Adipose tissue (tissue), 3 donors: ENCODE measurements around the gene DNAJB13. TPM values are rescaled to one million over a fixed set of nuclear protein-coding genes. Genes with fewer than 3 reads are reported as not detected.

Source experiments
- H3K27ac ChIP-seq: one replicate; pipeline ENCODE4 v1.5.1; 2013; ENCODE audit warnings: low read depth, low read length
- WGBS, 3 donors: extraction: QIAGEN DNeasy Blood & Tissue Kit; methylation state at CpG; one replicate each; pipeline ENCODE4 v1.1.7; 2013; 5-methylcytosine and 5-hydroxymethylcytosine counted together
- polyA plus RNA-seq, 3 donors: library from polyadenylated mRNA; stranded (reverse); fragments of 200-250 nt; gene quantifications; one replicate each; pipeline ENCODE4 v1.2.3, GENCODE V29; 2013
- donor health status: healthy with polysubstance abuse.
- donor health status: Bipolar disorder and iron deficiency.
- donor health status: healthy.

Gene DNAJB13
- polyA plus RNA-seq, 3 donors, result 0.51 TPM; not detected in 2

DNA sequence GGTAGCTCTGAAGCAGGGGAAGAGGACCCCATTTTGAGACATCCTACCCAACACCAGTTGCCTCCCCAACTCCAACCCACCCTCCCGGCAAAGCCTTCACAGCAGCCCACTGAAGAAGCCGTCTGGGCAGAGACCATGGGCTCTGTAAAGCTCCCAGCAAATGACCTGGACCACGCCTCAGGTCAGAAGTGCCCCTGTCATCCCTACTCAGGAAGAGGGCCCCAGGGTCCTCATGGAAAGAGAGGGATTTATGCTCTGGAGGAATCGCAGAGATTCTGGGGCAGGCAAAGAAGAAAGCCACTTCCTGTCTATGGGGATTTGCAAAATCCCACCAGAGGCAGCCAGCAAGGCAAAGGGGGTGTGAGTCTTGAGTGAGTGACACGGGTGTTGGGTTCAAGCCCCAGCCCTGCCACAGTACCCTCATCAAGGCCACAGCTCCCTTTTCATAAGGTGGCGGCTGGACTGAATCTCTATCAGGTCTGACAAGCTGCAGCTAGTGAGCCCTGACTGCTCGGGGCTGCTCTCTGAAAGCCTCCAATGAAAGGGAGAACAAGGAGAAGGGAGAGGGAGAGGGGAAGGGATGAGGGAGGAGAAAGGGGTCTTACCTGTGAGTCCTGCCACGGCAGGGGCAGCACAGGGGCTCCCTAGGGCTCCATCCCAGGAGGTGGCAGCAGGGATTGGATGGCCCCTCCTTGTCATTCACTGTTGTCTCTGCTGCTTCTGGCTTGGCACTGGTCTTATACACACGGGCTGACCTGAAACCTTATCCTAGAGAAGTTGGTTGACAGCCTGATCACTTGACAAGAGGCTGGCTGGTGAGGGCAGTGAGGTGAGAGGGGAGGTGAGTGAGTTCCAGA, 57.8 kb downstream of the DNAJB13 start, which contains the start of gene UCP3:
UCP3 (minus strand) TSS at position 713 of the 857 bp plus-strand sequence. CDS start 2,043 bp downstream, outside the sequence.
- 67 to 75% (median 71%) methylated on average over 9 of the region's 9 CpGs for WGBS, 3 donors
- no peak within 1 kb of the TSS for H3K27ac ChIP-seq

GRCh38 chr11:74009230-74009547, 58.4 kb downstream of the DNAJB13 start:
- WGBS, 3 donors, result 61 to 91% (median 90%) methylated on average over 3 of the region's 3 CpGs
- H3K27ac ChIP-seq, result no peak overlapping the region

GRCh38 chr11:74009675-74010305, 59.0 kb downstream of the DNAJB13 start:
- H3K27ac ChIP-seq, result no peak overlapping the region
- 90 to 97% (median 92%) methylated on average over 5 of the region's 5 CpGs for WGBS, 3 donors

DNA sequence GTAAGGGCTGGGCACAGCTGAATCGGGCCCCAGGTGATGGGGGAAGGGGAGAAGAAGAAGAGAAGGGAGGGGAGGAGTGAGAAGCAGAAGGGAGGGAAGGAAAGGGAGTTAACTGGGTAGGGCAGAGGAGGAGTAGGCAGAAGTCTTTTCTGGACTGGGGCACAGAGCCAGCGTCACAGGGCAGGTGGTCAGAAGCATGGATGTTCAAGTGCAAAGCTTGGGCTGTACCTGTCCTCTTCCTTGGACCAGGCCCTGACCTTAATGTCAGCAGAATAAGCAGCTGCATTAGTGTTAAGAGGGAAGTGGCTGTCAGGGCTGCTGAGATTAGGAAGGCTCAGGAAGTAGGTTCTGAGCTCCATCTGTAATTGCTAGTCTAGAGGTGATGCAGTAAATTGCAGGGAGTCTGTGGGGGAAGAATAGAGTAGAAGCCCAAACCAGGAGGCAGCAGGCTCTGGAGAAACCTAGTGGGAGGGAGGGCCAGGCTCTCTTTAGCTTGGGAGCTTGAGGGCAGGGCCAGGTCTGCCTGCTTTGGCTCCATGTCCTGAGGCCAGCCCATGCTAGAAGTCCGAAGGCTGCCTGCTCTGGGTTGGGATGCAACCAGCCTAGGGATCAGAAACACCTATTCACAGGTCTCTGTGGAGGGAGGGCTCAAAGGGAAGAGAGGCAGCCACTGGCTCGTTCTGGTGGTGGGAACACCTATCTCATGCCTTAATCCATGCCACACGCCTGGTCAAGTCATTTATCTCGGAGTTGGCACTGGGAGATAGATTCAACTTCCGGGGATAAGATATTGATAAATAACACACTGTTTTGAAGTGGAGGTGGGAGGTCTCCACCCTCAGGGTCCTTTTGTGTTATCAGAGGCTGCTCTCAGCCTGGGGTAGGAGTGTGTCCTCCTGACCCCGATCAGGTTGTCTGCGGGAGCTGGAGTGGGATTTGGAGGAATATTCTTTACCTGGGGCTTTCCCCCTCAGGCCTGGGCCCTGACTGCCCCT, 59.8 kb downstream of the DNAJB13 start:
- no peak overlapping the region for H3K27ac ChIP-seq
- WGBS, 3 donors, result 88 to 90% (median 90%) methylated on average over 9 of the region's 9 CpGs

- WGBS, 3 donors, result 75 to 88% (median 79%) methylated on average over 8 of the region's 8 CpGs
- H3K27ac ChIP-seq, result no peak overlapping the region
Observed at GRCh38 chr11:74011360-74012073, 60.7 kb downstream of the DNAJB13 start.

GRCh38 chr11:74012074-74012809, 61.4 kb downstream of the DNAJB13 start:
- H3K27ac ChIP-seq, result no peak overlapping the region
- 89 to 93% (median 92%) methylated on average over 13 to 14 of the region's 14 CpGs for WGBS, 3 donors

GRCh38 chr11:74013141-74013540, 62.3 kb downstream of the DNAJB13 start:
- WGBS, 3 donors, result 92 to 94% (median 93%) methylated on average over 8 of the region's 8 CpGs

DNA sequence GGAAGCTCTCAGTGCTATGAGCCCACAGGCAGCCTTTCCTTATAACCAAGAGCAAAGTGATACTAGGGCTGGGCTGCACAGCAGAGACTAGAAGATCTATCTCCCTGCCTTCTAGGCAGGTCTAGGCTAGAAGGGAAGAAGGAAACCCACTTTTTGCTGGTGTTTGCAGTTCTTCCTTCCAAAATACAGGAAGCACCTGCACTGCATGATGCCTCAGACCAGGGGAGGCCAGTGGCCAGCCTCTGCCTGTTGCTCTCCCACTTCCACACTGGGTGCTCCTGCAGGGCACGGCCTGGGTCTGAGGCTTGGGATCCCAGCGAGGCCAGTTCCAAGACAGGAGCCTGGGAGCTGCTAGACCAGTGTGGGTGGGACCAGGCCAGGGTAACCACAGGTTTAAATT, 64.1 kb downstream of the DNAJB13 start:
- 65 to 94% (median 76%) methylated on average over 2 of the region's 2 CpGs for WGBS, 3 donors
- H3K27ac ChIP-seq, result no peak overlapping the region

More at GRCh38 chr11:74013141-74013540, 62.3 kb downstream of the DNAJB13 start:
- no peak overlapping the region for H3K27ac ChIP-seq

- no peak overlapping the region for H3K27ac ChIP-seq
- WGBS, 3 donors, result 82 to 93% (median 93%) methylated on average over 5 of the region's 5 CpGs
Observed at GRCh38 chr11:74015919-74016684, 65.3 kb downstream of the DNAJB13 start.

DNA sequence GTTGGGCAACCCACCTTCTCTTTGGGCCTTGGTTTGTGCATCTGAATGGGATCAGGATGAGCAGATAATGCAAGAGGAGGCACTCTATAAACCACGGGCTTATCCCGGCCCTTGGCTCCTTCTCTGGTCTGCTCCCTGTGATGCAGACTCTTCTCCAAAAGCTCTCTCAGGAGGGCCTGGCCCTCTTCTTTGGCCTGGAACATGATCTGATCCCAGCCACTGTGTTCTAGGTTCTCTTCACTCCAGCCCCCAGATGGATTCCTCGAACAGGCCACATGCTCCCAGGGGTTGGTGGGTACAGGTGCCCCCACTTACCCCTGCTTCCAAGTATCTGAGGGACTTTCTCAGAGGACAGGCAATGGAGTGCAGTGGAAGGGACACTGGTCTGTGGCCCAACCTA, 66.8 kb downstream of the DNAJB13 start:
- WGBS, 3 donors, result 72 to 85% (median 83%) methylated on average over 3 of the region's 3 CpGs
- H3K27ac ChIP-seq, result no peak overlapping the region

DNA sequence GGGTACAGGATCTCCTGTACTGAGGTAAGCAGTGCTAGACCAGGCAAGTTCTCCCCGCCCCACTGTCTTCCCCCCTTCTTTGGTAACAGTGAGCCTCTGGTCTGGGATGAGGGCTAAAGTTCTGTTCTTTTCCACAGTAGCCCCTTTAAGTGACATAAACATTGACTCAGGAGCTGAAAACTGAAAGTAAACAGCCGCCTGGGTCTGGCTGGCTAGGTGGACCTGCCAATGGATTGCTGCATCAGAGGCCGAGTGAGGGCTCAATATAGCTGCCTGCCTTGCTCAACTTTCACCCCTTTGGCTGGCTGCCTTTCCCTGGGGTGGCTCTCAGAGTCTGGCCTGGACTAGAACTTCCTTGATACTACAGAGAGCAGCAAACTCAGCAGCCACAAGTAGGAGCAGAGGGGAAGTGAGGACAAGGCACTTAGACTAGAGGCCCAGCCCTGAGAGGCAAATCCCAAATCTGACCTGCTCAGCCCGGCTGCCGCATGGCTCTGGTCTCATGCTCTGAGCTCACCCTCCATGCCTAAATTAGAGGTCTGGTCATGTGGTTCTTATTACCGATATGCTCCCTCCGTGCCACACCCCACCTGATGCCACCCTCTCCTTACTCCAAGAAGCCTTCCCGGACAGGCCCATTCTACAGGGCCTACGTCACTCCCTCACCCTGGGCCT, 67.6 kb downstream of the DNAJB13 start:
- WGBS, 3 donors, result 38 to 52% (median 44%) methylated on average over 9 of the region's 9 CpGs
- peak overlapping the region; percentile 60 for H3K27ac ChIP-seq

DNA sequence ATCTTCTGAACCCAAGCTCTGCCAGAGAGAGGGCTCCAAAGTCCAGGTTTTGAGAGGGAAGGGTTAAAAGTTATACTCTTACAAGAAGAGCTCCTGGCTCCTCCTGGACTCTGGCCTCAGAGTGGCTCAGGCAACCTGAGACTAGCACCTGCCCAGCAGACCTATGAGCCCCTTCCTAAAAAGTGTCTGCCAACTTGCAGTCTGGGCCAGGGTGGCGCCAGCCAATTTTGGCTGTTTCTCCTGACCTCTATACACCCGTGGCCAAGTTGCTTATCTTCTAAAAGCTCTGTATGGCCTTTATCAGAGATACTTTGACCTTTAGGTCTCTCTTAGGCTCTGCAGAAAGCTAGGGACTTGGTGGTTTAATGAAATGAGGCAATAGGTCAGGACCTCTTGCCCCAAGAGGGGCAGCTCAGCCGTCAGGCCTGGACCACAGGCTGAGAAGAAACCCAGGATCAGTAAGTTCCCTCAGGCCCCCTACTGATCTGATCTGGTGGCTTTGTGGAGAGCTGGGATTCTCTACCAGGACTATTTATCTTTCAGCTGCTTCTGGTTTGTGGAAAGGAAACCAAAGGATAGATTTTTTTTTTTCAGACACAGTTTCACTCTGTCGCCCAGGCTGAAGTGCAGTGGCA, 68.4 kb downstream of the DNAJB13 start:
- H3K27ac ChIP-seq, result peak overlapping the region; percentile 6
- 34 to 58% (median 56%) methylated on average over 4 of the region's 4 CpGs for WGBS, 3 donors

DNA sequence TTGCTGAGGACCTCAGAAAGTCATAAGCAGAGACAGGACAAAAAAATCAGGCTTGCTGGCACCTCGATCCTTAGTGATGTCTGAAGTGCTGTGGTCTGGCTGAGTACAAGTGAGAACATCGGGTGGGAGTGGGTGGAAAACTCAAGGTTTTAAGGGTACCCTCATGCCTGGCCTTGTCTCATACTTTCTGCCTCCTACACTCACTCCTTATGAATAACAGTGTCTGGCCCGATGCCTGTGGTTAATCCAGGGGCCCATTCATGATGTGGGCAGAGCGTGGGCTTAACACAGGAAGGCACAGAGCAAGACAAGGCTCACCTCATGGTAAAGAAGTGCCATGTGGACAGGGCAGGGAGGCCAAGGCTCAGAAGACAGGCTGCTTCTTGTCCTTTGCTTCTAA, 69.0 kb downstream of the DNAJB13 start:
- no peak overlapping the region for H3K27ac ChIP-seq
- 75 to 96% (median 86%) methylated on average over 4 of the region's 4 CpGs for WGBS, 3 donors
